Measurements from ENCODE around the gene TANGO2.

The TANGO2 gene

GRCh38 chr22:20009582-20010306 is 11.2 kb upstream of the TANGO2 start:
- H2BK5ac ChIP-seq (ENCODE audit: low read length): no peak overlapping the region
- H3K9ac ChIP-seq (ENCODE audit: low read length): no peak overlapping the region
- WGBS (ENCODE audit: extremely low coverage, insufficient coverage, low lambda C conversion rate): no CpG with 5 or more reads among the region's 8 CpGs
- H3K4ac ChIP-seq (ENCODE audit: low read depth, low read length): no peak overlapping the region
- no peak overlapping the region for H4K5ac ChIP-seq (ENCODE audit: low read length)
- no peak overlapping the region for H2BK15ac ChIP-seq (replicated peaks; ENCODE audit: low read depth)
- no peak for DNase-seq
- H3K18ac ChIP-seq (ENCODE audit: low read length): no peak overlapping the region
- H3K27me3 ChIP-seq (ENCODE audit: insufficient read depth, low read length, poor library complexity): no peaks in the 10 kb centered on the region
- H3K27ac ChIP-seq (ENCODE audit: low read depth, low read length): no peak overlapping the region
- no peaks in the 10 kb centered on the region for H3K4me1 ChIP-seq (ENCODE audit: control insufficient read depth, low read depth, low read length)
- H3K79me2 ChIP-seq (ENCODE audit: control insufficient read depth, insufficient read depth, low read length): no peaks in the 10 kb centered on the region
- no peak overlapping the region for H2BK120ac ChIP-seq (ENCODE audit: low read depth, low read length)
- H2AK5ac ChIP-seq (ENCODE audit: low read length): no peak overlapping the region
- no peaks in the 10 kb centered on the region for H3K79me1 ChIP-seq (ENCODE audit: low read length)
- no peaks in the 10 kb centered on the region for H3K36me3 ChIP-seq (ENCODE audit: control insufficient read depth, insufficient read depth, low read length)
- no peak overlapping the region for H3K4me3 ChIP-seq (ENCODE audit: low read length)
- H4K8ac ChIP-seq (ENCODE audit: low read depth, low read length): no peak overlapping the region
- no peak overlapping the region for H3K4me2 ChIP-seq (ENCODE audit: low read length)
- H3K23ac ChIP-seq (ENCODE audit: low read length): no peak overlapping the region
- no peak overlapping the region for H3K56ac ChIP-seq (ENCODE audit: low read length)

GRCh38 chr22:20010307-20011122 is 10.4 kb upstream of the TANGO2 start:
- Histone ChIP-seq H3K4ac (ENCODE audit: low read depth, low read length) (no peak overlapping the region), H4K5ac (ENCODE audit: low read length) (no peak overlapping the region), H2BK15ac (replicated peaks; ENCODE audit: low read depth) (no peak overlapping the region), H3K27ac (ENCODE audit: low read depth, low read length) (no peak overlapping the region), H3K4me3 (ENCODE audit: low read length) (no peak overlapping the region), H3K56ac (ENCODE audit: low read length) (no peak overlapping the region), H3K23ac (ENCODE audit: low read length) (no peak overlapping the region), H3K27me3 (ENCODE audit: insufficient read depth, low read length, poor library complexity) (no peaks in the 10 kb centered on the region), H3K79me1 (ENCODE audit: low read length) (no peaks in the 10 kb centered on the region), H3K36me3 (ENCODE audit: control insufficient read depth, insufficient read depth, low read length) (no peaks in the 10 kb centered on the region), H3K9ac (ENCODE audit: low read length) (no peak overlapping the region), H2BK5ac (ENCODE audit: low read length) (no peak overlapping the region), H3K18ac (ENCODE audit: low read length) (no peak overlapping the region), H3K4me2 (ENCODE audit: low read length) (no peak overlapping the region), H4K8ac (ENCODE audit: low read depth, low read length) (no peak overlapping the region), H2AK5ac (ENCODE audit: low read length) (no peak overlapping the region), H2BK120ac (ENCODE audit: low read depth, low read length) (no peak overlapping the region), H3K4me1 (ENCODE audit: control insufficient read depth, low read depth, low read length) (no peaks in the 10 kb centered on the region), H3K79me2 (ENCODE audit: control insufficient read depth, insufficient read depth, low read length) (no peaks in the 10 kb centered on the region)
- no CpG with 5 or more reads among the region's 14 CpGs for WGBS (ENCODE audit: extremely low coverage, insufficient coverage, low lambda C conversion rate)
- no peak for DNase-seq

- H3K4me2 ChIP-seq (ENCODE audit: low read length): no peak overlapping the region
- H3K18ac ChIP-seq (ENCODE audit: low read length): no peak overlapping the region
- H3K56ac ChIP-seq (ENCODE audit: low read length): no peak overlapping the region
- H2BK5ac ChIP-seq (ENCODE audit: low read length): no peak overlapping the region
- no peak overlapping the region for H3K9ac ChIP-seq (ENCODE audit: low read length)
- H3K4me1 ChIP-seq (ENCODE audit: control insufficient read depth, low read depth, low read length): no peaks in the 10 kb centered on the region
- no peaks in the 10 kb centered on the region for H3K79me1 ChIP-seq (ENCODE audit: low read length)
- no peak overlapping the region for H4K5ac ChIP-seq (ENCODE audit: low read length)
- no peak overlapping the region for H3K4ac ChIP-seq (ENCODE audit: low read depth, low read length)
- no peak overlapping the region for H3K27ac ChIP-seq (ENCODE audit: low read depth, low read length)
- DNase-seq: no peak
- no peaks in the 10 kb centered on the region for H3K27me3 ChIP-seq (ENCODE audit: insufficient read depth, low read length, poor library complexity)
- H3K23ac ChIP-seq (ENCODE audit: low read length): no peak overlapping the region
- no peak overlapping the region for H2BK120ac ChIP-seq (ENCODE audit: low read depth, low read length)
- H2AK5ac ChIP-seq (ENCODE audit: low read length): no peak overlapping the region
- no peak overlapping the region for H4K8ac ChIP-seq (ENCODE audit: low read depth, low read length)
- no peak overlapping the region for H2BK15ac ChIP-seq (replicated peaks; ENCODE audit: low read depth)
- no peak overlapping the region for H3K4me3 ChIP-seq (ENCODE audit: low read length)
- no peaks in the 10 kb centered on the region for H3K79me2 ChIP-seq (ENCODE audit: control insufficient read depth, insufficient read depth, low read length)
- no peaks in the 10 kb centered on the region for H3K36me3 ChIP-seq (ENCODE audit: control insufficient read depth, insufficient read depth, low read length)
- no CpG with 5 or more reads among the region's 20 CpGs for WGBS (ENCODE audit: extremely low coverage, insufficient coverage, low lambda C conversion rate)
Observed at GRCh38 chr22:20011123-20011992, 9.6 kb upstream of the TANGO2 start.

- Histone ChIP-seq H3K79me2 (ENCODE audit: control insufficient read depth, insufficient read depth, low read length) (no peaks in the 10 kb centered on the region), H3K4ac (ENCODE audit: low read depth, low read length) (no peak overlapping the region), H3K4me3 (ENCODE audit: low read length) (no peak overlapping the region), H4K8ac (ENCODE audit: low read depth, low read length) (no peak overlapping the region), H3K9ac (ENCODE audit: low read length) (no peak overlapping the region), H3K4me2 (ENCODE audit: low read length) (no peak overlapping the region), H3K79me1 (ENCODE audit: low read length) (no peaks in the 10 kb centered on the region), H2AK5ac (ENCODE audit: low read length) (no peak overlapping the region), H3K18ac (ENCODE audit: low read length) (no peak overlapping the region), H3K23ac (ENCODE audit: low read length) (no peak overlapping the region), H4K5ac (ENCODE audit: low read length) (no peak overlapping the region), H3K4me1 (ENCODE audit: control insufficient read depth, low read depth, low read length) (no peaks in the 10 kb centered on the region), H2BK15ac (replicated peaks; ENCODE audit: low read depth) (no peak overlapping the region), H3K27me3 (ENCODE audit: insufficient read depth, low read length, poor library complexity) (no peaks in the 10 kb centered on the region), H3K56ac (ENCODE audit: low read length) (no peak overlapping the region), H3K36me3 (ENCODE audit: control insufficient read depth, insufficient read depth, low read length) (no peaks in the 10 kb centered on the region), H3K27ac (ENCODE audit: low read depth, low read length) (no peak overlapping the region), H2BK5ac (ENCODE audit: low read length) (no peak overlapping the region), H2BK120ac (ENCODE audit: low read depth, low read length) (no peak overlapping the region)
- no peak for DNase-seq
- no CpG with 5 or more reads among the region's 7 CpGs for WGBS (ENCODE audit: extremely low coverage, insufficient coverage, low lambda C conversion rate)
Observed at GRCh38 chr22:20011993-20012740, 8.7 kb upstream of the TANGO2 start.

- Histone ChIP-seq H3K56ac (ENCODE audit: low read length) (no peak overlapping the region), H3K18ac (ENCODE audit: low read length) (no peak overlapping the region), H3K9ac (ENCODE audit: low read length) (no peak overlapping the region), H3K36me3 (ENCODE audit: control insufficient read depth, insufficient read depth, low read length) (no peaks in the 10 kb centered on the region), H4K8ac (ENCODE audit: low read depth, low read length) (no peak overlapping the region), H4K5ac (ENCODE audit: low read length) (no peak overlapping the region), H3K4ac (ENCODE audit: low read depth, low read length) (no peak overlapping the region), H3K4me1 (ENCODE audit: control insufficient read depth, low read depth, low read length) (no peaks in the 10 kb centered on the region), H3K4me3 (ENCODE audit: low read length) (no peak overlapping the region), H2AK5ac (ENCODE audit: low read length) (no peak overlapping the region), H2BK5ac (ENCODE audit: low read length) (no peak overlapping the region), H3K23ac (ENCODE audit: low read length) (no peak overlapping the region), H3K79me2 (ENCODE audit: control insufficient read depth, insufficient read depth, low read length) (no peaks in the 10 kb centered on the region), H3K27ac (ENCODE audit: low read depth, low read length) (no peak overlapping the region), H2BK15ac (replicated peaks; ENCODE audit: low read depth) (no peak overlapping the region), H3K79me1 (ENCODE audit: low read length) (no peaks in the 10 kb centered on the region), H2BK120ac (ENCODE audit: low read depth, low read length) (no peak overlapping the region), H3K27me3 (ENCODE audit: insufficient read depth, low read length, poor library complexity) (peaks cover 3% of the 10 kb centered on the region), H3K4me2 (ENCODE audit: low read length) (no peak overlapping the region)
- no CpG with 5 or more reads among the region's 10 CpGs for WGBS (ENCODE audit: extremely low coverage, insufficient coverage, low lambda C conversion rate)
- no peak for DNase-seq
Observed at GRCh38 chr22:20012741-20013331, 8.1 kb upstream of the TANGO2 start.
